ENCODE measurements around the gene GIPC3. TPM values are rescaled to one million over a fixed set of nuclear protein-coding genes. Genes with fewer than 3 reads are reported as not detected.

Gene GIPC3
- total RNA-seq, 6 experiments from 2014 or later: 0.51 to 1.6 (median 0.80) TPM

DNA sequence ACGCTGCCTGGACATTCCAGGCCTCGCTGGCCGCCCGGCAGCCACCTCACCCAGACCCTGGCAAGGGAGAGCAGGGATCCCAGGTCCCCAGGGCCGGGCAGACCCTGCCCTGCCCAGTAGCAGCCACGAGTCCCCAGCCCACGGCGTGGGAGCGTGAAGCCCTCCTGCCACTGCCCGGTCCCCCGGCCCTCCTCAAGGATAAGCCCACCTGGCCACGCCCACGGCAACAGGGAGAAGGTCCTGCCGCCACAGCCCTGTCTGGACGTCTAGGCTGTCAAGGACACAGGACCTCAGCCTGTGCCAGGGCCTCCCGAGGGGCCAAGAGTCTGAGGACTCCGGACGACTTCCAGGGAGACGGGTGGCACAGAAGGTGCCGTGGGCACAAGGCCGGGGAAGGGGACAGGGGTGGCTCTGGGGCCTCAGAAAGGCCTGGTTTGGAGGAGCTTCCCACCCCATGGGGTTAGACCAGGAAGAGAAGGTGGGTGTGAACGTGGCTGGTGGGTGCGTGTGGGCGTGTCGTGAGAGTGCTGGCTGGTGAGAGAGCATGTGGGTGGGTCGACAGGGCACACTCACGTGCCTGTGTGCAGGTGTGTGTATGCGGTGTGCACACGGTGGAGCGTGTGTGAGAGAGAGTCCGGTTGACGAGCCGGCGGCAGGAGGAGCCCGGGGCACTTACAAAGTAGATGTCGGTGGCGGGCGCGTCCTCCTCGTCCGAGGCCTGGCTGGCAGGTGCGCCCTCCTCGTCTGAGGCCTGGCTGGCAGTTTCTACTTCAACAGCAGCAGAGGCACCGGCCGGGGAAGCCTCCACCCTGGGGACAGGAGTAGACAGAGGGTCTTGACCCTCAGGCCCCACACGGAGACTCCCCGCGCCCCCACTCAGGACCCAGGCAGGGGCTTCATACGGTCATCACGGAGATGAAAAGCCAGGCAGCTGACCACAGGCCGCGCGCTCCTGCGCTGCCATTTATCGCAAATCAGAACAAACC lies 53.2 kb downstream of the GIPC3 start:
- H3K36me3 ChIP-seq: peaks cover 0 to 4% (median 0%) of the 10 kb centered on the region in 4 donors
- H3K27ac ChIP-seq: no peak overlapping the region
- H3K4me1 ChIP-seq: no peaks in the 10 kb centered on the region
- no peak for DNase-seq
- no peak overlapping the region for H3K4me3 ChIP-seq
- intact Hi-C loops (cut with DNase I): no loop called here
- no peaks in the 10 kb centered on the region for H3K9me3 ChIP-seq
- TF ChIP-seq, protein P1, sequence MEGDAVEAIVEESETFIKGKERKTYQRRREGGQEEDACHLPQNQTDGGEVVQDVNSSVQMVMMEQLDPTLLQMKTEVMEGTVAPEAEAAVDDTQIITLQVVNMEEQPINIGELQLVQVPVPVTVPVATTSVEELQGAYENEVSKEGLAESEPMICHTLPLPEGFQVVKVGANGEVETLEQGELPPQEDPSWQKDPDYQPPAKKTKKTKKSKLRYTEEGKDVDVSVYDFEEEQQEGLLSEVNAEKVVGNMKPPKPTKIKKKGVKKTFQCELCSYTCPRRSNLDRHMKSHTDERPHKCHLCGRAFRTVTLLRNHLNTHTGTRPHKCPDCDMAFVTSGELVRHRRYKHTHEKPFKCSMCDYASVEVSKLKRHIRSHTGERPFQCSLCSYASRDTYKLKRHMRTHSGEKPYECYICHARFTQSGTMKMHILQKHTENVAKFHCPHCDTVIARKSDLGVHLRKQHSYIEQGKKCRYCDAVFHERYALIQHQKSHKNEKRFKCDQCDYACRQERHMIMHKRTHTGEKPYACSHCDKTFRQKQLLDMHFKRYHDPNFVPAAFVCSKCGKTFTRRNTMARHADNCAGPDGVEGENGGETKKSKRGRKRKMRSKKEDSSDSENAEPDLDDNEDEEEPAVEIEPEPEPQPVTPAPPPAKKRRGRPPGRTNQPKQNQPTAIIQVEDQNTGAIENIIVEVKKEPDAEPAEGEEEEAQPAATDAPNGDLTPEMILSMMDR (IDR thresholded peaks at IDR 0.05): no peak
- TF ChIP-seq POLR2A (IDR thresholded peaks at IDR 0.05): no peak
- peak in 1 of 4 donors; percentile 4 for ATAC-seq
- H3K27me3 ChIP-seq: no peaks in the 10 kb centered on the region
- 74% methylated on average over 4 of the region's 55 CpGs for WGBS (ENCODE audit: insufficient coverage, low coverage, low lambda C conversion rate, missing lambda C conversion rate)

DNA sequence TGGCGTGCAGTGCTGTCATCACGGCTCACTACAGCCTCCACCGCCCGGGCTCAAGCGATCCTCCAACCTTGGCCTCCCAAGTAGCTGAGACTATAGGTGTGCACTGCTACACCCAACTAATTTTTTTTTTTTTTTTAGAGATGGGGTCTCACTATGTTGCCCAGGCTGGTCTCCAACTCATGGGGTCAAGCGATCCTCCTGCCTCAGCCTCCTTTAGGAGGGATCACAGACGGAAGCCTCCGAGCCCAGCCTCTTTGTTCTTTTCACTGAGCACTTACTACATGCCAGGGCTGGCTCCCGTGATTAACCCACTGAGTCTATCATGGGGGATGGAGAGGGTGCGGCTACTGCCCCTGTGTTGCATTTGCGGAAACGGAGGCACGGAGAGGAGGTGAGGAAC lies 54.2 kb downstream of the GIPC3 start:
- TF ChIP-seq, protein P1 (IDR thresholded peaks at IDR 0.05): no peak
- no peak for TF ChIP-seq POLR2A (IDR thresholded peaks at IDR 0.05)
- H3K4me1 ChIP-seq: peaks cover 0 to 4% (median 2%) of the 10 kb centered on the region in 4 donors
- peaks cover 0 to 4% (median 0%) of the 10 kb centered on the region in 4 donors for H3K36me3 ChIP-seq
- intact Hi-C loops (cut with DNase I): no loop called here
- H3K4me3 ChIP-seq: no peak overlapping the region
- no peak overlapping the region for H3K27ac ChIP-seq
- 94% methylated on average over 6 of the region's 13 CpGs for WGBS (ENCODE audit: insufficient coverage, low coverage, low lambda C conversion rate, missing lambda C conversion rate)
- ATAC-seq (no peak), DNase-seq (no peak)
- H3K27me3 ChIP-seq: no peaks in the 10 kb centered on the region
- H3K9me3 ChIP-seq: no peaks in the 10 kb centered on the region

DNA sequence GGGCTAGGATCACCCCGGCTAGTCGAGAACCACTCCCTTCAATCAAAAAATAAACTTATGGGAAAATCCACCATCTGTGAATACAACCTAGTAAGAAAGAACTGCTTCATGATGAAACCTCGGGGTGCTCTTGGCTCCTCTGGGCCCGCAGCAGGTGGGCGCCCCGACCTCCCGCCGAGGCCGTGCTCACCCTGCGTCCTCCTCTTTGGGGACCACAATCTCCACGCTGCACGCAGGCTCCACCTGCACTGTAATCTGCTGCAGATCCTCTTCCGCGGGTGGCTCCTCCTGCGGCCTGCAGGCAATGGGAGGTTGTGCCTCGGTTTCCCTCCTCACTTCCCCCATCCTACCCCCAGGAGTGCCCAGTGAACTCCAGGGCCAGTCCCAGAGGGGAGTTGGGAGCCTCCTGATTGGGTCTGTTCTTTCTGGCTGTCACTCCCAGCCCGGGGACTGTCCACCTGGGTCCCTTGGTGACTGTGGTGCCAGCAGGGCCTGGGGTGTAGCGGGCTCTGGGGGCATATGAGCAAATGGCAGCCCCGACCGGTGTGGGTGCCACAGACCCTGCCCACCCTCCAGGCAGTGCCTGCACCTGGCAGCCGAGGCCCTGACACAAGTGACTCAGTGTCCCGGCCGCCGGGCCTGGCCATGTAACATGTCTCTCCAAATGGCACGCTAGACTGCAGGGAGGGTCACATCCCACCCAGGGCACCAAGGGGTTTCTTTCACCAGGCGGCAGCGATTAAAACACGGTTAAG lies 56.4 kb downstream of the GIPC3 start:
- Histone ChIP-seq H3K36me3 (peaks cover 0 to 4% (median 0%) of the 10 kb centered on the region in 4 donors), H3K27ac (no peak overlapping the region), H3K9me3 (no peaks in the 10 kb centered on the region), H3K4me1 (peaks cover 0 to 12% (median 5%) of the 10 kb centered on the region in 4 donors), H3K4me3 (no peak overlapping the region), H3K27me3 (no peaks in the 10 kb centered on the region)
- no peak for TF ChIP-seq POLR2A (IDR thresholded peaks at IDR 0.05)
- TF ChIP-seq, protein P1 (IDR thresholded peaks at IDR 0.05): no peak
- intact Hi-C loops (cut with DNase I): no loop called here
- 88% methylated on average over 4 of the region's 28 CpGs for WGBS (ENCODE audit: insufficient coverage, low coverage, low lambda C conversion rate, missing lambda C conversion rate)
- DNase-seq: no peak
- ATAC-seq: no peak

DNA sequence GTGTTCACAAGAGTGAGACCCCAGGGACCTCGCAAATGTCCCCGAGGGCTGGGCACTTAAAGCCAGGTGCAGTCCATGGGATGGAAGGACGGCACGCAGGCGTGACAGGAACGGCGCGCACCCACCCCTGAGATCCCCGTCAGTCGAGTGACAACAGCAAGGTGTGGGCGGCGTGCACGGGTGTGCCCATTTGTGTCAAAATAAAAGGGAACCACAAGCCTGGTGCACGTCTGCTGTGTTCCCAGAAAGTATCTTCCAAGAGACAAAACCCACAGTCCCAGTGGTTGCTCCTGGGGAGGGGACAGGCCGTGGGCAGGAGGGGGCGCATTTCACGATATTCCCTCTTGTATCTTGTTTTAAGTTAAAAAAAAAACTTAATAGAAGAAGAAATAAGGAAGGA lies 57.0 kb downstream of the GIPC3 start:
- DNase-seq (no peak), ATAC-seq (no peak)
- 81% methylated on average over 5 of the region's 17 CpGs for WGBS (ENCODE audit: insufficient coverage, low coverage, low lambda C conversion rate, missing lambda C conversion rate)
- Histone ChIP-seq H3K27ac (no peak overlapping the region), H3K4me3 (no peak overlapping the region), H3K27me3 (no peaks in the 10 kb centered on the region), H3K36me3 (peaks cover 0 to 4% (median 0%) of the 10 kb centered on the region in 4 donors), H3K4me1 (peaks cover 0 to 12% (median 5%) of the 10 kb centered on the region in 4 donors), H3K9me3 (no peaks in the 10 kb centered on the region)
- TF ChIP-seq, protein P1 (IDR thresholded peaks at IDR 0.05): no peak
- TF ChIP-seq POLR2A (IDR thresholded peaks at IDR 0.05): no peak
- intact Hi-C loops (cut with DNase I): no loop called here

Small RNAs within 50 kb of the gene (small RNA-seq; reads per million reads assigned to genes)
- gene AC005786.1: 0 reads per million in 2 experiments

Other genes starting within 250 kb of the GIPC3 start
- gene NFIC, start 218.9 kb upstream of the GIPC3 start, total RNA-seq: 100 to 1,000 TPM in 4 of 6 experiments, 10 to 100 TPM in 2; 94.6 to 168 (median 120) TPM
- gene SMIM24, start 105.0 kb upstream of the GIPC3 start, total RNA-seq: 10 to 100 TPM in 1 of 6 experiments, 1 to 10 TPM in 4, not detected in 1; 2.1 to 38.1 (median 6.6) TPM
- not detected for gene SMIM44, start 102.0 kb upstream of the GIPC3 start, total RNA-seq
- 10 to 100 TPM in 1 of 6 experiments, 1 to 10 TPM in 5; 3.7 to 16.7 (median 4.9) TPM for gene DOHH, start 84.8 kb upstream of the GIPC3 start, total RNA-seq
- 10 to 100 TPM; 18.7 to 34.1 (median 23.8) TPM for gene FZR1, start 79.2 kb upstream of the GIPC3 start, total RNA-seq
- gene TEKTIP1, start 46.3 kb upstream of the GIPC3 start, total RNA-seq: 1 to 10 TPM in 3 of 6 experiments, not detected in 3; 1.1 to 1.6 (median 1.3) TPM
- 100 to 1,000 TPM in 1 of 6 experiments, 10 to 100 TPM in 5; 23.8 to 114 (median 31.5) TPM for gene MFSD12, start 27.9 kb upstream of the GIPC3 start, total RNA-seq
- 10 to 100 TPM; 30.7 to 58.6 (median 33.3) TPM for gene HMG20B, start 12.5 kb upstream of the GIPC3 start, total RNA-seq
- 10 to 100 TPM in 1 of 6 experiments, 1 to 10 TPM in 5; 2.8 to 10.4 (median 4.7) TPM for gene TBXA2R, start 21.4 kb downstream of the GIPC3 start, total RNA-seq
- gene CACTIN, start 41.3 kb downstream of the GIPC3 start, total RNA-seq: 10 to 100 TPM in 4 of 6 experiments, 1 to 10 TPM in 2; 8.4 to 14.9 (median 10.3) TPM
- gene PIP5K1C, start 115.0 kb downstream of the GIPC3 start, total RNA-seq: 1 to 10 TPM; 5.3 to 9.8 (median 7.6) TPM
- 10 to 100 TPM in 5 of 6 experiments, 1 to 10 TPM in 1; 7.9 to 27.0 (median 16.5) TPM for gene TJP3, start 122.9 kb downstream of the GIPC3 start, total RNA-seq
- 10 to 100 TPM; 10.1 to 24.1 (median 12.6) TPM for gene APBA3, start 176.2 kb downstream of the GIPC3 start, total RNA-seq
- 10 to 100 TPM; 52.5 to 81.2 (median 61.9) TPM for gene MRPL54, start 177.2 kb downstream of the GIPC3 start, total RNA-seq
- not detected for gene RAX2, start 186.8 kb downstream of the GIPC3 start, total RNA-seq
- gene MATK, start 200.9 kb downstream of the GIPC3 start, total RNA-seq: 1 to 10 TPM in 3 of 6 experiments, under 1 TPM in 3; 0.49 to 2.5 (median 0.90) TPM

Data from right lobe of liver (tissue), 6 donors.